Spleen (tissue), 7 donors: ENCODE data around the gene SLC22A23.

Experiments
- POLR2AphosphoS5 ChIP-seq, 3 donors: sonication (generic); formaldehyde crosslinking; IDR thresholded peaks; one replicate each; pipeline ENCODE4 v1.5.1; 2017; ENCODE audit warnings: antibody characterized with exemption in 3 of 3
- TF ChIP-seq, protein P1 (sequence below), 11 experiments: fragments of 200-600 bp in 7 of 11; fragments of 450-650 bp in 4 of 11; sonication (generic) in 4 of 11; IDR thresholded peaks in 8 of 11; conservative IDR thresholded peaks in 3 of 11; 1 replicate in 7 of 11; 2 replicates in 4 of 11; pipeline versions ENCODE4 v1.4.0 to v1.8.0; 2016 to 2021; ENCODE audit warnings: antibody characterized with exemption in 11 of 11, inconsistent platforms in 4 of 11, mild to moderate bottlenecking in 1 of 11
- donor health status: DM: no; HTN: no; CAD: no; lungs with moderate emphysema.
- donor health status: DM: no; HTN: no; CAD: no.
- donor health status: DM: no; HTN: no; CAD: no.

DNA sequence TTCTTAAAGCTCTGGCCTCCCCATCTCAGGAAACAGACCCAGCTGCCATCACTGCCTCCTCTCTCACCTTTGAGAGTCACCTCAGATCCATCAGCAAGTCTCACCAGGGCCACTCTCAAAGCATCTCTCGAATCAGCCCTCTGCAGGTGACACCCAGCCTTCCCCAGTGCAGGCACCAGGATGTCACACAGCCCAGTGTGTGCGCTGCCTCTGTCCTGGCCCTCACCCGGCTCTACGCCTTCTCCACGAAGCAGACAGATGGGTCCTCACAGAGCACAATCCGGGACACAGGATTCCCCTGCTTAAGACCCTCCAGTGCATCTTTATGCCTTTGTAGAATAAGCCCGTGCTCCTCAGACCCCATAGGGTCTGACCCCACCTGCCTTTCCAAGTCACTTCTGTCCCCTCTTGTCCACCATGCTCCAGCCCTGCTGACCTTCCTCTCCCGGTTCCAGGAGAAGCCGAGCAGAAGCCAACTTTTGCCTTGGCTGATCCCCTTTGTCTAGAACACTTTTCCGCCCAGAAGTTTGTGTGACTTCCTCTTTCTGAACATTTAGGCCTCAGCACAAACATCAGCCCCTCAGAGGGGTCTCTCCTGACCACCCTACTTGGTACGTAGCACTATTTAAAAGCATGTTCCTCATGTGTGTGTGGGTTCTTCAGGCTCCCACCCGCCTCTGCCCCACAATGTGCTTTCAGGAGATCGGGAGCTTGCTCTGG is 137.9 kb downstream of the SLC22A23 start:
- TF ChIP-seq, protein P1, sequence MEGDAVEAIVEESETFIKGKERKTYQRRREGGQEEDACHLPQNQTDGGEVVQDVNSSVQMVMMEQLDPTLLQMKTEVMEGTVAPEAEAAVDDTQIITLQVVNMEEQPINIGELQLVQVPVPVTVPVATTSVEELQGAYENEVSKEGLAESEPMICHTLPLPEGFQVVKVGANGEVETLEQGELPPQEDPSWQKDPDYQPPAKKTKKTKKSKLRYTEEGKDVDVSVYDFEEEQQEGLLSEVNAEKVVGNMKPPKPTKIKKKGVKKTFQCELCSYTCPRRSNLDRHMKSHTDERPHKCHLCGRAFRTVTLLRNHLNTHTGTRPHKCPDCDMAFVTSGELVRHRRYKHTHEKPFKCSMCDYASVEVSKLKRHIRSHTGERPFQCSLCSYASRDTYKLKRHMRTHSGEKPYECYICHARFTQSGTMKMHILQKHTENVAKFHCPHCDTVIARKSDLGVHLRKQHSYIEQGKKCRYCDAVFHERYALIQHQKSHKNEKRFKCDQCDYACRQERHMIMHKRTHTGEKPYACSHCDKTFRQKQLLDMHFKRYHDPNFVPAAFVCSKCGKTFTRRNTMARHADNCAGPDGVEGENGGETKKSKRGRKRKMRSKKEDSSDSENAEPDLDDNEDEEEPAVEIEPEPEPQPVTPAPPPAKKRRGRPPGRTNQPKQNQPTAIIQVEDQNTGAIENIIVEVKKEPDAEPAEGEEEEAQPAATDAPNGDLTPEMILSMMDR (IDR thresholded peaks at IDR 0.05 in 8 of 11, conservative IDR thresholded peaks at IDR 0.05 in 3 of 11) = no peak
- TF ChIP-seq POLR2AphosphoS5 (IDR thresholded peaks at IDR 0.05) = no peak
